NCI-H146 (cell line): ENCODE results near the gene CYP2F1.
"Not testable (repeated sequence)": the region's sequence is repeated elsewhere in the genome, so short reads cannot be mapped to it uniquely, and the experiment has no call there.

ENCODE experiments used
- DNase-seq: peaks from one replicate; lab custom pipeline; 2025; lab: John Stamatoyannopoulos, UW

CYP2F1 gene

GRCh38 chr19:41127362-41127761 is 13.1 kb downstream of the CYP2F1 start:
- DNase-seq: not testable (repeated sequence)

- peak; percentile 33 for DNase-seq
These were observed 13.6 kb downstream of the CYP2F1 start for GRCh38 chr19:41127801-41128300.

- no peak for DNase-seq
These were observed 14.5 kb downstream of the CYP2F1 start for GRCh38 chr19:41128692-41129091.

GRCh38 chr19:41131186-41131585 is 17.0 kb downstream of the CYP2F1 start:
- no peak for DNase-seq

GRCh38 chr19:41133260-41133659 is 19.0 kb downstream of the CYP2F1 start:
- DNase-seq: no peak

GRCh38 chr19:41134616-41135015 is 20.4 kb downstream of the CYP2F1 start:
- no peak for DNase-seq

- DNase-seq: not testable (repeated sequence)
These were observed 21.5 kb downstream of the CYP2F1 start for GRCh38 chr19:41135390-41136384.

GRCh38 chr19:41136636-41137455 is 22.6 kb downstream of the CYP2F1 start:
- no peak for DNase-seq

GRCh38 chr19:41144403-41144802 is 30.2 kb downstream of the CYP2F1 start:
- DNase-seq: peak; percentile 44

GRCh38 chr19:41149831-41150230 is 35.6 kb downstream of the CYP2F1 start:
- DNase-seq: no peak

GRCh38 chr19:41150986-41151385 is 36.8 kb downstream of the CYP2F1 start:
- DNase-seq: not testable (repeated sequence)

GRCh38 chr19:41154060-41154459 is 39.8 kb downstream of the CYP2F1 start:
- no peak for DNase-seq

- no peak for DNase-seq
These were observed 42.0 kb downstream of the CYP2F1 start for GRCh38 chr19:41156207-41156606.

- no peak for DNase-seq
These were observed 45.6 kb downstream of the CYP2F1 start for GRCh38 chr19:41159881-41160280.

GRCh38 chr19:41161903-41162302 is 47.7 kb downstream of the CYP2F1 start:
- DNase-seq: no peak

- no peak for DNase-seq
These were observed 52.9 kb downstream of the CYP2F1 start for GRCh38 chr19:41166944-41167804.

GRCh38 chr19:41172297-41173164 is 58.3 kb downstream of the CYP2F1 start:
- DNase-seq: no peak

GRCh38 chr19:41174297-41174928 is 60.2 kb downstream of the CYP2F1 start:
- DNase-seq: no peak

- no peak for DNase-seq
These were observed 61.9 kb downstream of the CYP2F1 start for GRCh38 chr19:41175801-41176777.
